Ovary (tissue), 9 donors: ENCODE data around the gene PURA. TPM values are rescaled to one million over a fixed set of nuclear protein-coding genes. Genes with fewer than 3 reads are reported as not detected.

Experiments
- DNase-seq, 5 donors: peaks; one replicate each; pipeline ENCODE4 v3.0.0-alpha.2; 2019 to 2020
- H3K27ac ChIP-seq, 2 donors: fragments of 200-600 bp; one replicate each; pipeline versions ENCODE4 v1.5.1 to v1.8.0; 2019 to 2022
- H3K27me3 ChIP-seq: fragments of 200-600 bp; one replicate; pipeline ENCODE4 v1.8.0; 2022
- H3K36me3 ChIP-seq: fragments of 200-600 bp; sonication (generic); one replicate; pipeline ENCODE4 v1.5.1; 2019
- H3K4me1 ChIP-seq: one replicate; pipeline ENCODE4 v1.8.1; 2013; ENCODE audit warnings: mild to moderate bottlenecking, moderate library complexity; ENCODE audit not compliant: insufficient read depth
- H3K4me3 ChIP-seq: fragments of 200-600 bp; sonication (generic); one replicate; pipeline ENCODE4 v1.5.1; 2017
- H3K9me3 ChIP-seq, 2 donors: fragments of 200-600 bp in 1 of 2; sonication (generic) in 1 of 2; one replicate each; pipeline versions ENCODE4 v1.5.1 to v1.8.1; 2013 to 2019; ENCODE audit warnings: mild to moderate bottlenecking in 1 of 2, moderate library complexity in 1 of 2
- EP300 ChIP-seq: sonication (generic); formaldehyde crosslinking; IDR thresholded peaks from one replicate; pipeline ENCODE4 v1.6.1; 2017; ENCODE audit warnings: antibody characterized with exemption
- POLR2A ChIP-seq: fragments of 450-650 bp; IDR thresholded peaks from one replicate; pipeline ENCODE4 v1.6.1; 2017; ENCODE audit warnings: antibody characterized with exemption, mild to moderate bottlenecking, moderate library complexity
- WGBS, 3 donors: extraction: QIAGEN DNeasy Blood & Tissue Kit in 1 of 3; methylation state at CpG; one replicate each; pipeline versions ENCODE4 v1.1.5 to v1.1.7; 2013 to 2017; 5-methylcytosine and 5-hydroxymethylcytosine counted together
- intact Hi-C, 4 donors: fragments of 100-400 bp; cut with DNase I; formaldehyde crosslinking; loops; one replicate each; pipeline versions ENCODE4 v1.11.0 to v1.15.1; 2022 to 2023
- polyA plus RNA-seq, 2 donors: library from polyadenylated mRNA; stranded (reverse); fragments of 200-250 nt in 1 of 2; fragments of 350-450 nt in 1 of 2; fragmentation: Illumina TruSeq in 1 of 2; extraction: RNeasy Lipid Tissue Mini Kit (QIAGEN cat#74804) in 1 of 2; gene quantifications; one replicate each; pipeline ENCODE4 v1.2.3, GENCODE V29; 2013 to 2014
- total RNA-seq, 7 donors: library from RNA; depleted of rRNA in 2 of 7; stranded (reverse); fragments of >200 nt in 2 of 7; fragmentation: NEBNext Ultra II Directional in 3 of 7; extraction: Animal tissue kit (Norgen Biotek cat#: 25700) in 3 of 7; gene quantifications; one replicate each; pipeline versions ENCODE4 v1.1.0 to v1.2.4, GENCODE V29; 2016 to 2023
- TF ChIP-seq, protein P1 (sequence below), 3 donors: fragments of 450-650 bp in 2 of 3; fragments of 200-600 bp in 1 of 3; IDR thresholded peaks; one replicate each; pipeline versions ENCODE4 v1.5.1 to v1.8.0; 2016 to 2022; ENCODE audit warnings: antibody characterized with exemption in 3 of 3, mild to moderate bottlenecking in 1 of 3
- donor health status: DM: no; HTN: no; CAD: no; lungs with moderate emphysema.
- donor health status: DM: no; HTN: no; CAD: no.
- donor health status: Bipolar disorder and iron deficiency.
- donor health status: DM: yes; HTN: yes; CAD: no.
- donor health status: DM: no; HTN: no; CAD: no.
- donor health status: DM: yes; HTN: yes; CAD: no.

The PURA gene
- total and polyA plus RNA-seq, 9 donors, result 6.3 to 35.5 (median 26.1) TPM

GRCh38 chr5:140133514-140134167 is 19.7 kb downstream of the PURA start:
- no peak overlapping the region for H3K4me3 ChIP-seq
- no peaks in the 10 kb centered on the region for H3K27me3 ChIP-seq
- H3K36me3 ChIP-seq, result no peaks in the 10 kb centered on the region
- intact Hi-C loops, result no loop called here
- H3K4me1 ChIP-seq, result no peaks in the 10 kb centered on the region
- DNase-seq, result no peak
- H3K9me3 ChIP-seq, result no peaks in the 10 kb centered on the region
- WGBS, 3 donors, result 86 to 89% (median 89%) methylated on average over 4 of the region's 4 CpGs
- H3K27ac ChIP-seq, result no peak overlapping the region
- TF ChIP-seq POLR2A (no peak), EP300 (no peak)
- TF ChIP-seq, protein P1, sequence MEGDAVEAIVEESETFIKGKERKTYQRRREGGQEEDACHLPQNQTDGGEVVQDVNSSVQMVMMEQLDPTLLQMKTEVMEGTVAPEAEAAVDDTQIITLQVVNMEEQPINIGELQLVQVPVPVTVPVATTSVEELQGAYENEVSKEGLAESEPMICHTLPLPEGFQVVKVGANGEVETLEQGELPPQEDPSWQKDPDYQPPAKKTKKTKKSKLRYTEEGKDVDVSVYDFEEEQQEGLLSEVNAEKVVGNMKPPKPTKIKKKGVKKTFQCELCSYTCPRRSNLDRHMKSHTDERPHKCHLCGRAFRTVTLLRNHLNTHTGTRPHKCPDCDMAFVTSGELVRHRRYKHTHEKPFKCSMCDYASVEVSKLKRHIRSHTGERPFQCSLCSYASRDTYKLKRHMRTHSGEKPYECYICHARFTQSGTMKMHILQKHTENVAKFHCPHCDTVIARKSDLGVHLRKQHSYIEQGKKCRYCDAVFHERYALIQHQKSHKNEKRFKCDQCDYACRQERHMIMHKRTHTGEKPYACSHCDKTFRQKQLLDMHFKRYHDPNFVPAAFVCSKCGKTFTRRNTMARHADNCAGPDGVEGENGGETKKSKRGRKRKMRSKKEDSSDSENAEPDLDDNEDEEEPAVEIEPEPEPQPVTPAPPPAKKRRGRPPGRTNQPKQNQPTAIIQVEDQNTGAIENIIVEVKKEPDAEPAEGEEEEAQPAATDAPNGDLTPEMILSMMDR (IDR thresholded peaks at IDR 0.05), result no peak

- Histone ChIP-seq H3K4me3 (no peak overlapping the region), H3K27ac (no peak overlapping the region), H3K9me3 (no peaks in the 10 kb centered on the region), H3K27me3 (no peaks in the 10 kb centered on the region), H3K4me1 (no peaks in the 10 kb centered on the region), H3K36me3 (no peaks in the 10 kb centered on the region)
- DNase-seq, result no peak
- TF ChIP-seq, protein P1 (IDR thresholded peaks at IDR 0.05), result no peak
- TF ChIP-seq POLR2A (no peak), EP300 (no peak)
- WGBS, 3 donors, result 91 to 95% (median 94%) methylated on average over 2 of the region's 2 CpGs
- intact Hi-C loops, result no loop called here
Observed at GRCh38 chr5:140134277-140134935, 20.5 kb downstream of the PURA start.

DNA sequence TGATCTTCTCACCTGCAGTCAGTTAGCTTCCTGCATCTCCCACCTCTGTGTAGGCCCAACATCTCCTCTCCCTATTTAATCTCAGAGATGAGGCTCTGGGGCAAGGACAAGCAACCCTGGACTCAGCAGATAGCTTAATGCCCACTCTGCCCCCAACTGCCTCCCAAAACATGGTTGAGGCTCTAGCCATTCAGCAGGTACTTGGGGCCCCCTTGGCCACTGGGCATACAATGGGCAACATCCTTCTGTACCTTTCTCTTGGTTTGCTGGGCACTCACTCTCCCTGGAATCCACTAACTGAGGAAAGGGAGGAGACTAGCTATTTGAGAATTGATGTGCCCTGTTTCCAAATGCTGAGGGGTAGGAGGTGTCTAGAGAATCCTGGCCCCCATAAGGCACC is 21.2 kb downstream of the PURA start:
- TF ChIP-seq EP300 (no peak), POLR2A (no peak)
- TF ChIP-seq, protein P1 (IDR thresholded peaks at IDR 0.05), result no peak
- intact Hi-C loops, result loop anchor here in 1 of 4 donors (5.0 kb wide), 1 partner anchor 58 kb away; no protein-coding TSS in a partner anchor
- no peaks in the 10 kb centered on the region for H3K36me3 ChIP-seq
- no peak for DNase-seq
- H3K27ac ChIP-seq, result no peak overlapping the region
- H3K27me3 ChIP-seq, result no peaks in the 10 kb centered on the region
- no peaks in the 10 kb centered on the region for H3K9me3 ChIP-seq
- no peak overlapping the region for H3K4me3 ChIP-seq
- no peaks in the 10 kb centered on the region for H3K4me1 ChIP-seq

DNA sequence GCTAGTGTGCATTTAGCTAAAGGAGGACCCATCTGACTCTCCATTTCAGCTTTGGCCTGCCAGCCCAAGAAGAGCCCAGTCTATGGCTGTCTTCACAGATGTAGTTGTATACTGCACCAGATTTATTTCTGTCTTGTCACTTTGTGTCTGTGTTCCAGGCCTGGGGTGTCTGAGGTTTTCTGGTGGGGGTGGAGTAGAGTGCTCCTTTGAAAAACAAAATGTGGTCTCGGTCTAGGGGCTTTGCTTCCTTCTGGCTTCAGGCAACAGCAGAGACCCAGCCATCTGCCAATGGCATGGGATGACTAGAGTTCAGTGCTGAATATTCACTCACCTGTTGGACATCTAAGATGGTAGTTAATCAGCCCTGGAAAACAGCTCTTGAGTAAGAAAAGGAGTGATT is 22.7 kb downstream of the PURA start:
- TF ChIP-seq, protein P1 (IDR thresholded peaks at IDR 0.05), result no peak
- TF ChIP-seq POLR2A (no peak), EP300 (no peak)
- intact Hi-C loops, result loop anchor here in 1 of 4 donors (5.0 kb wide), 1 partner anchor 59 kb away; no protein-coding TSS in a partner anchor
- no peaks in the 10 kb centered on the region for H3K9me3 ChIP-seq
- H3K4me3 ChIP-seq, result no peak overlapping the region
- no peak for DNase-seq
- no peaks in the 10 kb centered on the region for H3K27me3 ChIP-seq
- no peaks in the 10 kb centered on the region for H3K4me1 ChIP-seq
- 100% methylated on average over 1 of the region's 1 CpG for WGBS, 3 donors
- no peak overlapping the region for H3K27ac ChIP-seq
- H3K36me3 ChIP-seq, result no peaks in the 10 kb centered on the region
